Prostate gland (tissue), 2 donors: ENCODE results near the gene LIPF.

Source experiments
- CTCF ChIP-seq, 4 experiments: fragments of 200-600 bp in 2 of 4; fragments of 450-650 bp in 2 of 4; sonication (generic) in 2 of 4; IDR thresholded peaks; 1 replicate in 3 of 4; 2 replicates in 1 of 4; pipeline ENCODE4 v1.5.1; 2016 to 2019; ENCODE audit warnings: antibody characterized with exemption in 4 of 4, mild to moderate bottlenecking in 2 of 4, moderate library complexity in 2 of 4
- POLR2A ChIP-seq: fragments of 450-650 bp; IDR thresholded peaks from one replicate; pipeline ENCODE4 v1.6.1; 2016; ENCODE audit warnings: antibody characterized with exemption, mild to moderate bottlenecking
- POLR2AphosphoS5 ChIP-seq: sonication (generic); formaldehyde crosslinking; IDR thresholded peaks from one replicate; pipeline ENCODE4 v1.6.1; 2017; ENCODE audit warnings: antibody characterized with exemption

GRCh38 chr10:88651101-88651551 lies 13.1 kb upstream of the LIPF start:
- no peak for TF ChIP-seq CTCF (IDR thresholded peaks at IDR 0.05)
- TF ChIP-seq POLR2A, result no peak
- no peak for TF ChIP-seq POLR2AphosphoS5
